IPS DF 6.9 (cell line): Measurements from ENCODE around the gene KHDRBS2.

ENCODE experiments used
- DNase-seq: peaks from one replicate; pipeline ENCODE4 v3.0.0-alpha.2; 2013; ENCODE audit warnings: low read depth, low spot score
- H3K27ac ChIP-seq: one replicate; pipeline ENCODE4 v1.5.1; 2013; ENCODE audit warnings: low read length, control low read depth
- H3K27me3 ChIP-seq: 2 replicates; pipeline ENCODE4 v1.6.1; 2013; ENCODE audit warnings: mild to moderate bottlenecking, low read length; ENCODE audit not compliant: control insufficient read depth, insufficient read depth
- H3K36me3 ChIP-seq: 2 replicates; pipeline ENCODE4 v1.6.1; 2013; ENCODE audit warnings: low read length; ENCODE audit not compliant: control insufficient read depth, insufficient read depth
- H3K4me1 ChIP-seq: 2 replicates; pipeline ENCODE4 v1.6.1; 2013; ENCODE audit warnings: low read length; ENCODE audit not compliant: control insufficient read depth, insufficient read depth
- H3K4me3 ChIP-seq: 2 replicates; pipeline ENCODE4 v1.5.1; 2013; ENCODE audit warnings: mild to moderate bottlenecking, low read length
- H3K9me3 ChIP-seq: 2 replicates; pipeline ENCODE4 v1.6.1; 2013; ENCODE audit warnings: low read length, inconsistent platforms; ENCODE audit not compliant: control insufficient read depth, insufficient read depth
- WGBS: extraction: QIAGEN DNeasy Blood & Tissue Kit; methylation state at CpG from one replicate; pipeline ENCODE4 v1.1.7; 2013; ENCODE audit warnings: mixed read lengths, missing lambda C conversion rate; ENCODE audit not compliant: insufficient read length, insufficient coverage; 5-methylcytosine and 5-hydroxymethylcytosine counted together

KHDRBS2 gene

GRCh38 chr6:62103186-62103859 lies 182.7 kb downstream of the KHDRBS2 start:
- no peak overlapping the region for H3K4me3 ChIP-seq
- no peaks in the 10 kb centered on the region for H3K9me3 ChIP-seq
- WGBS: no CpG with 5 or more reads among the region's 8 CpGs
- no peaks in the 10 kb centered on the region for H3K36me3 ChIP-seq
- no peaks in the 10 kb centered on the region for H3K27me3 ChIP-seq
- H3K4me1 ChIP-seq: no peaks in the 10 kb centered on the region
- no peak overlapping the region for H3K27ac ChIP-seq
- no peak for DNase-seq

- no CpG with 5 or more reads among the region's 5 CpGs for WGBS
- no peaks in the 10 kb centered on the region for H3K36me3 ChIP-seq
- no peak overlapping the region for H3K4me3 ChIP-seq
These were observed 183.6 kb downstream of the KHDRBS2 start for GRCh38 chr6:62102387-62102786.

GRCh38 chr6:62090442-62091229 lies 195.4 kb downstream of the KHDRBS2 start:
- no peaks in the 10 kb centered on the region for H3K4me1 ChIP-seq
- H3K4me3 ChIP-seq: no peak overlapping the region
- no peaks in the 10 kb centered on the region for H3K27me3 ChIP-seq
- no peaks in the 10 kb centered on the region for H3K36me3 ChIP-seq
- WGBS: no CpG with 5 or more reads among the region's 5 CpGs
- H3K27ac ChIP-seq: no peak overlapping the region
- no peaks in the 10 kb centered on the region for H3K9me3 ChIP-seq
- DNase-seq: no peak

More at GRCh38 chr6:62102387-62102786, 183.6 kb downstream of the KHDRBS2 start:
- Histone ChIP-seq H3K4me1 (no peaks in the 10 kb centered on the region), H3K27me3 (no peaks in the 10 kb centered on the region), H3K27ac (no peak overlapping the region), H3K9me3 (no peaks in the 10 kb centered on the region)
- no peak for DNase-seq

- Histone ChIP-seq H3K4me3 (no peak overlapping the region), H3K36me3 (no peaks in the 10 kb centered on the region), H3K9me3 (no peaks in the 10 kb centered on the region), H3K4me1 (no peaks in the 10 kb centered on the region), H3K27me3 (no peaks in the 10 kb centered on the region), H3K27ac (no peak overlapping the region)
- DNase-seq: no peak
- WGBS: no CpG with 5 or more reads among the region's 3 CpGs
These were observed 196.2 kb downstream of the KHDRBS2 start for GRCh38 chr6:62089781-62090180.

GRCh38 chr6:62086047-62086446 lies 200.0 kb downstream of the KHDRBS2 start:
- WGBS: 100% methylated on average over 1 of the region's 2 CpGs
- Histone ChIP-seq H3K27ac (no peak overlapping the region), H3K27me3 (no peaks in the 10 kb centered on the region), H3K4me1 (no peaks in the 10 kb centered on the region), H3K9me3 (no peaks in the 10 kb centered on the region), H3K4me3 (no peak overlapping the region), H3K36me3 (no peaks in the 10 kb centered on the region)
- no peak for DNase-seq

GRCh38 chr6:62075869-62076268 lies 210.2 kb downstream of the KHDRBS2 start:
- no peaks in the 10 kb centered on the region for H3K4me1 ChIP-seq
- H3K9me3 ChIP-seq: no peaks in the 10 kb centered on the region
- DNase-seq: no peak
- no peak overlapping the region for H3K27ac ChIP-seq
- WGBS: no CpG with 5 or more reads among the region's 2 CpGs
- H3K36me3 ChIP-seq: no peaks in the 10 kb centered on the region
- H3K4me3 ChIP-seq: no peak overlapping the region
- no peaks in the 10 kb centered on the region for H3K27me3 ChIP-seq

- Histone ChIP-seq H3K9me3 (no peaks in the 10 kb centered on the region), H3K4me1 (no peaks in the 10 kb centered on the region), H3K27me3 (no peaks in the 10 kb centered on the region), H3K4me3 (no peak overlapping the region), H3K36me3 (no peaks in the 10 kb centered on the region), H3K27ac (no peak overlapping the region)
- WGBS: 100% methylated on average over 1 of the region's 3 CpGs
- no peak for DNase-seq
These were observed 226.1 kb downstream of the KHDRBS2 start for GRCh38 chr6:62059901-62060300.

- no peak overlapping the region for H3K27ac ChIP-seq
- no peaks in the 10 kb centered on the region for H3K9me3 ChIP-seq
- no peak for DNase-seq
- H3K27me3 ChIP-seq: no peaks in the 10 kb centered on the region
- no peaks in the 10 kb centered on the region for H3K4me1 ChIP-seq
- H3K4me3 ChIP-seq: no peak overlapping the region
- no peaks in the 10 kb centered on the region for H3K36me3 ChIP-seq
These were observed 228.7 kb downstream of the KHDRBS2 start for GRCh38 chr6:62057300-62057699.

GRCh38 chr6:62045502-62045901 lies 240.5 kb downstream of the KHDRBS2 start:
- no peak for DNase-seq
- Histone ChIP-seq H3K9me3 (no peaks in the 10 kb centered on the region), H3K4me3 (no peak overlapping the region), H3K36me3 (no peaks in the 10 kb centered on the region), H3K27ac (no peak overlapping the region), H3K27me3 (no peaks in the 10 kb centered on the region), H3K4me1 (no peaks in the 10 kb centered on the region)
- WGBS: no CpG with 5 or more reads among the region's 2 CpGs

GRCh38 chr6:62043084-62043483 lies 242.9 kb downstream of the KHDRBS2 start:
- Histone ChIP-seq H3K36me3 (no peaks in the 10 kb centered on the region), H3K4me3 (no peak overlapping the region), H3K27me3 (no peaks in the 10 kb centered on the region), H3K27ac (no peak overlapping the region), H3K4me1 (no peaks in the 10 kb centered on the region), H3K9me3 (no peaks in the 10 kb centered on the region)
- no peak for DNase-seq

GRCh38 chr6:62042429-62042828 lies 243.6 kb downstream of the KHDRBS2 start:
- Histone ChIP-seq H3K4me3 (no peak overlapping the region), H3K27ac (no peak overlapping the region), H3K36me3 (no peaks in the 10 kb centered on the region), H3K27me3 (no peaks in the 10 kb centered on the region), H3K9me3 (no peaks in the 10 kb centered on the region), H3K4me1 (no peaks in the 10 kb centered on the region)
- no peak for DNase-seq
